GM12801 (cell line): ENCODE results near the gene MTERF4.

Experiments
- TF ChIP-seq, protein P1 (sequence below): IDR thresholded peaks from one replicate; pipeline ENCODE4 v1.5.1; 2011; ENCODE audit warnings: control low read depth; ENCODE audit not compliant: insufficient read length; ENCODE audit errors: extremely low read depth

Gene MTERF4

DNA sequence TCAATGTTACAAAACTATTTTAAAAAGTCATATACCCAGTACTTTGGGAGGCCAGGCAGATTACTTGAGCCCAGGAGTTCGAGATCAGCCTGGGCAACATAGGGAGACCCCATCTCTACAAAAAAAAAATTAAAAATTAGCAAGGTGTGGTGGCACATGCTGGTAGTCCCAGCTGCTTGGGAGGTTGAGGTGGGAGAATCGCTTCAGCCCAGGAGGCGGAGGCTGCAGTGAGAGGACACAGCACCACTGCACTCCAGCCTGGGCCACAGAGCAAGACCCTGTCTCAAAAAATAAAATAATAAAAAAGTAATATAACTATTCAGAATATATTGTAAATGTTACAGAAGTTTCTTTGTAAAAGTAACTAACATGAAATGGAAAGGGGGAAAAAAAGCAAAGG, 45.2 kb upstream of the MTERF4 start:
- TF ChIP-seq, protein P1, sequence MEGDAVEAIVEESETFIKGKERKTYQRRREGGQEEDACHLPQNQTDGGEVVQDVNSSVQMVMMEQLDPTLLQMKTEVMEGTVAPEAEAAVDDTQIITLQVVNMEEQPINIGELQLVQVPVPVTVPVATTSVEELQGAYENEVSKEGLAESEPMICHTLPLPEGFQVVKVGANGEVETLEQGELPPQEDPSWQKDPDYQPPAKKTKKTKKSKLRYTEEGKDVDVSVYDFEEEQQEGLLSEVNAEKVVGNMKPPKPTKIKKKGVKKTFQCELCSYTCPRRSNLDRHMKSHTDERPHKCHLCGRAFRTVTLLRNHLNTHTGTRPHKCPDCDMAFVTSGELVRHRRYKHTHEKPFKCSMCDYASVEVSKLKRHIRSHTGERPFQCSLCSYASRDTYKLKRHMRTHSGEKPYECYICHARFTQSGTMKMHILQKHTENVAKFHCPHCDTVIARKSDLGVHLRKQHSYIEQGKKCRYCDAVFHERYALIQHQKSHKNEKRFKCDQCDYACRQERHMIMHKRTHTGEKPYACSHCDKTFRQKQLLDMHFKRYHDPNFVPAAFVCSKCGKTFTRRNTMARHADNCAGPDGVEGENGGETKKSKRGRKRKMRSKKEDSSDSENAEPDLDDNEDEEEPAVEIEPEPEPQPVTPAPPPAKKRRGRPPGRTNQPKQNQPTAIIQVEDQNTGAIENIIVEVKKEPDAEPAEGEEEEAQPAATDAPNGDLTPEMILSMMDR = no peak

DNA sequence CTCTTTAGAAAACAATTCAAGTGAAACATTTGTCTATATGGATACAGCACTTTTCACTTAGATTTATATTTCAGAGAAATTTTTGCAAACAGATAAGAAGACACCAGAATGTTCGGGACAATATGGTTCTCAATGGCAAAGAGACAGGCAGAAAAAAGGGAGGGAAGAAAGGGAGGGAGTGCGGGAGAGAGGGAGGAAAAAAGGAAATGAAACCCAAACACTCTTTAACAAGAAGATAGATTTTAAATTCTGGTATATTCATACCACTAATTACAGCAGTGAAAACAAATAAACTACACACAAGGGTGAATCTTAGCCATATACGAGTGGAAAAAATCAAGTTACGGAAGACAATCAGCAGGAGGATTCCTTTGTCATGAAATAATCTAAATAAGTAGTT, 44.2 kb upstream of the MTERF4 start:
- TF ChIP-seq, protein P1 = no peak

DNA sequence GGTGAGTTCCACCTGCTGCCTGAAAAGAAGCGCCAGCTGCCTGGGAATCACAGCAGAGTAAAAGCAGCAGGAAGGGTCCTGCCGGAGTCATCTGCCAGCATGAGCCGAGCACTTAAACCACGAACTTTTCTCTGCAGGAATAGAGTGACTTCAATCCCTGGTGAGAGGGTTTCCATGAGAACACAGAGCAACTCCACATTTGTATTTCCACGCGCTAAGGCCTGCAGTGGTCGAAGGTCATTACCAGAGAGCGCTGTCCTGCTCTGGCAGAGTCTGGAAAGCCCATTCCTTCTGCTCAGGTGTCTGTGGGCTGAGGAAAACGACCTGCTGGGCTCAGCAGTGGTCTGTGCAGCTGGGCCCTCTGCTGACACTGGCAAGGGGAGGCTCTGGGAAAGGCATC, 40.5 kb upstream of the MTERF4 start:
- TF ChIP-seq, protein P1 = no peak

DNA sequence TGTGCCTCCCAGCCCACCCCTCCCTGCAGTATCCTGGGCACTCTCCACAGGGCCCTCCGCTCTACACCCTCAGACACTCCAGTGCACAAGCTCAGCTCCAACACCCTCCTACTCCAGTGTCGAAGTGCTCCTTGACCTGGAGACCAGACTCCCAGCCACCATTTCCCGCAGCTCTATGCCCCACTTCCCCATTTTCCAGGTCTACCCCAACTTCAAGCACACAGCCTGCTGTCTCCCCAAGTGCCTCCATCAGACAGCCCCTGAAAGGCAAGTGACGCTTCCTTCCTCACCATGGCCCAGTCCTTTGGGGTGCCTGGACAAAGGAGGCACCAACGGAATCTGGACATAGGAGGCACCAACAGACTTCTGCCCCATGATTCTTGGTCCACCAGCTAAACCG, 40.0 kb upstream of the MTERF4 start:
- TF ChIP-seq, protein P1 = no peak

DNA sequence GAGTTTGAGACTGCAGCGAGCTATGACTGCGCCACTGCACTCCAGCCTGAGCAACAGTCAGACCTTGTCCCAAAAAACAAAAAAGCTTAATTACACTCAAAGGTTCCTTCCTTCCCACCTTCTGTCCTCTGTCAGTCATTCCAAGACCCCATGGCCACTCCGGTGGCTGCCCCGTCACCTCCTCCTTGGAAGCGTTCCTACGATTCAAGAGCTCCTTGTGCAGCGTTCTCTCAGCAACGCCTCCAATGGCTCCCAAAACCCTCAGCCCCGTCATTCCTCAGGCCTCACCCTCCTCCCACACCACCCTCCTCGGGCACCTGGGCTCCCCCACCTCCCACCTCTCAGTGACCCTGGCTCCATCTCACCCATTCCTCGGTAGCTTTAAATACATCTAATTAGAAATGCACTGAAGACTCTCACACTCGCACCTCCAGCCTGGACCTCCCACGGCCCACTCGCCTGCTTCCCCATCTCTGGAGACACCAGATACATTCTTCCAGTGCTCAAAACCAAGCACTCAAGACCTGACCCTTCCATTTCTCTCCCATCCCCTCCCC, 39.2 kb upstream of the MTERF4 start:
- TF ChIP-seq, protein P1 = no peak

DNA sequence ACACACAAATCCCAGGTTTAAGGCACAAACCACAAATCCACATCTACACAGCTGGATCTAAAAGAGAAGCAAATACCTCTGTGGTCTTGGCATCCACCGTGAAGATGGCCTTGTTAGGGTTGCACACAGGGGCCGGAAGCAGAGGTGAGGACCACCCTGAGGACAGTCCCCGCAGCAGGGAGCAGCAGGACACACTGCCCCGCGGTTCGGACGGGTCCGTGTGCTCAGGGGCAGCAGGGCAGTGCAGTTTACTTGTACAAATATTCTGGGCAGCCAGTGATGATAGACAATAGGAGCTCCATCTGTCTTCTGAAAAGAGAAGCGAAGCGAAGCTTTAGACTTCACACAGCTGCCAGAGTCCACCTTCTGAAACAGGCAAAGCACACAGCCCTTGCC, 38.4 kb upstream of the MTERF4 start:
- TF ChIP-seq, protein P1 = no peak

DNA sequence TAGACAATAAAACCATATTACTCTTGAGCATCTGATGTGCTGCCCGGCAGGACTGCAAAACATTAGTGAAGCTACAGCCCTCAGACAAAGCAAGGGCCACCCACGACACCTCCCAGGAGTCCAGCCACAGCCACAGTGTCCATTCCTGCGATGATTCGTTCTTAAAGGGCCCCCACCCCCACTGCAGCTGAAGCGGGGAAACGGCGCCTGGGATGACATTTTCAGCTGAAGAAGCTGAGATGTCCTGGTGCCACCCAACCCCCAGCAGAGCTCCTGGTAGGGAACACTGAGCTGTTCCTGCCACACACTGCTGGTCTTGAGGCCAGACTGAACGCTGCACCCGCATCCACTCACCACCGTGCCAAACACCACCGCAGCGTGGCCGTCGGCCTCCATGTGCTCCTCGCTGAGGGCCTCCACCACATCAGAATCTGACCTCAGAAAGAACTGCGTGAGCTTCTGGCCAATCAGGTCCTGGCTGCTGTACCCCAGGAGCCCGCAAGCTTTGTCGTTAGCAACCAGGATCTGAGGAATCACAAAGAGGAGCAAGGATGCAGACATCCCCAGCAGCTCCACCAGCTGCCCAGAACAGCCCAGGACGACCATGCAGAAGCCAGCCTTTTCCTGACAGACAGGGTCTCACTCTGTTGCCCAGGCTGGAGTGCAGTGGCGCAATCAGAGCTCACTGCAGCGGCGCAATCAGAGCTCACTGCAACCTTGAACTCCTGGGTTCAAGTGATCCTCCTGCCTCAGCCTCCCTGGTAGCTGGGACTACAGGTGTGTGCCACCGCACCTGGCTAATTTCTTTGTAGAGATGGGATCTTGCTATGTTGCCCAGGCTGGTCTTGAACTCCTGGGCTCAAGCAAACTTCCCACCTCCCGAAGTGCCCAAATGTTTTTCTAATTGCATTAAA, 37.7 kb upstream of the MTERF4 start:
- TF ChIP-seq, protein P1 = no peak
